ENCODE results near the gene PTEN. TPM values are rescaled to one million over a fixed set of nuclear protein-coding genes. Genes with fewer than 3 reads are reported as not detected.

PTEN gene
- total and polyA plus RNA-seq, 2 experiments from 2014 or later, result 30.4 to 66.1 TPM

DNA sequence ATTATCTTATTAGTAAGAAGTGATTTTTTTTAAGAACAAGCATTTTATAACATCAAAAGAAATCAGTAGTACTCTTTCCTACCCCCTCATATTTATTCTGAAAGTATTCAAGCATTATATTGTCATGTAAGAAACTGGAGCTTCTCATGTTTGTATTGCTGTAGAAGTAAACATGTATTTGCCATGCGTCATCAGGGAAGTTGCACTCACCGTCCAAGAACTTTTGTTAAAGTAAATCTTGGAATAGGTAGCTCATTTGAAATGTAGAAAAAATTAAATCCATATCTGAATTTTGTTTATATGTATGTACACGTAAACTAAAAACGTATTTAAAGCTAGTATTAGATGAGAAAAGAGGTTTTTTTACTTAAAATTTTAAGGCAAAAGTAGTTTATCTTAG lies 96.8 kb downstream of the PTEN start:
- TF ChIP-seq, protein P1, sequence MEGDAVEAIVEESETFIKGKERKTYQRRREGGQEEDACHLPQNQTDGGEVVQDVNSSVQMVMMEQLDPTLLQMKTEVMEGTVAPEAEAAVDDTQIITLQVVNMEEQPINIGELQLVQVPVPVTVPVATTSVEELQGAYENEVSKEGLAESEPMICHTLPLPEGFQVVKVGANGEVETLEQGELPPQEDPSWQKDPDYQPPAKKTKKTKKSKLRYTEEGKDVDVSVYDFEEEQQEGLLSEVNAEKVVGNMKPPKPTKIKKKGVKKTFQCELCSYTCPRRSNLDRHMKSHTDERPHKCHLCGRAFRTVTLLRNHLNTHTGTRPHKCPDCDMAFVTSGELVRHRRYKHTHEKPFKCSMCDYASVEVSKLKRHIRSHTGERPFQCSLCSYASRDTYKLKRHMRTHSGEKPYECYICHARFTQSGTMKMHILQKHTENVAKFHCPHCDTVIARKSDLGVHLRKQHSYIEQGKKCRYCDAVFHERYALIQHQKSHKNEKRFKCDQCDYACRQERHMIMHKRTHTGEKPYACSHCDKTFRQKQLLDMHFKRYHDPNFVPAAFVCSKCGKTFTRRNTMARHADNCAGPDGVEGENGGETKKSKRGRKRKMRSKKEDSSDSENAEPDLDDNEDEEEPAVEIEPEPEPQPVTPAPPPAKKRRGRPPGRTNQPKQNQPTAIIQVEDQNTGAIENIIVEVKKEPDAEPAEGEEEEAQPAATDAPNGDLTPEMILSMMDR (IDR thresholded peaks at IDR 0.05; ENCODE audit: low read depth, low read length), result no peak
- H3K27ac ChIP-seq, result no peak overlapping the region
- DNase-seq (ENCODE audit: low read depth in 1 of 2, low spot score in 1 of 2), result no peak
- no peaks in the 10 kb centered on the region for H3K9me3 ChIP-seq (ENCODE audit: low read depth)
- H3K36me3 ChIP-seq, result peaks cover 15% of the 10 kb centered on the region
- H3K27me3 ChIP-seq, result no peaks in the 10 kb centered on the region
- no peaks in the 10 kb centered on the region for H3K4me1 ChIP-seq (ENCODE audit: low read depth)
- no peak overlapping the region for H3K4me3 ChIP-seq

DNA sequence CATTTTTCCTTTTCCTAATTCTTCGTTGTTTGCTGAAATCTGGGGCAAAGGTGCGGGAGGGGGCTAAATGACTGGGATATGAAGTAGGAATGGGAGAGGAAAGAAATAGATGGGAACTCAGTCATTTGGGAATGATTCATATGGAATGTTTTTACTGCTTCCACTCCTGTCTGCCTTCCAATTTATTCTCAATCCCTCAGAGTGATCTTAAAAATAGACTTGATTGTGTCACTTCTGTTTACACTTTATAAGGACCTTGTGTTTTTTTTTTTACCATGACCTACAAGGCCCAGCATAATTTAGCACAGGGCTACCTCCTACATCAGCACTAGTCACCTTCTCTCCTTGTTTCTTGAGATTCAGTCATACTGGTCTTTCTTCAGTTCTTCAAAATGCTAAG lies 97.9 kb downstream of the PTEN start:
- H3K36me3 ChIP-seq, result peaks cover 15% of the 10 kb centered on the region
- TF ChIP-seq, protein P1 (IDR thresholded peaks at IDR 0.05; ENCODE audit: low read depth, low read length), result no peak
- H3K9me3 ChIP-seq (ENCODE audit: low read depth), result no peaks in the 10 kb centered on the region
- H3K4me1 ChIP-seq (ENCODE audit: low read depth), result peaks cover 8% of the 10 kb centered on the region
- H3K27ac ChIP-seq, result no peak overlapping the region
- no peaks in the 10 kb centered on the region for H3K27me3 ChIP-seq
- H3K4me3 ChIP-seq, result no peak overlapping the region
- DNase-seq (ENCODE audit: low read depth in 1 of 2, low spot score in 1 of 2), result peak in 1 of 2 donors; percentile 30

DNA sequence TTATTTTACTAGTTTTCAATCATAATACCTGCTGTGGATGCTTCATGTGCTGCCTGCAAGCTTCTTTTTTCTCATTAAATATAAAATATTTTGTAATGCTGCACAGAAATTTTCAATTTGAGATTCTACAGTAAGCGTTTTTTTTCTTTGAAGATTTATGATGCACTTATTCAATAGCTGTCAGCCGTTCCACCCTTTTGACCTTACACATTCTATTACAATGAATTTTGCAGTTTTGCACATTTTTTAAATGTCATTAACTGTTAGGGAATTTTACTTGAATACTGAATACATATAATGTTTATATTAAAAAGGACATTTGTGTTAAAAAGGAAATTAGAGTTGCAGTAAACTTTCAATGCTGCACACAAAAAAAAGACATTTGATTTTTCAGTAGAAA lies 103.0 kb downstream of the PTEN start:
- H3K4me3 ChIP-seq, result no peak overlapping the region
- H3K27ac ChIP-seq, result no peak overlapping the region
- no peak for DNase-seq (ENCODE audit: low read depth in 1 of 2, low spot score in 1 of 2)
- H3K36me3 ChIP-seq, result peaks cover 7% of the 10 kb centered on the region
- H3K9me3 ChIP-seq (ENCODE audit: low read depth), result no peaks in the 10 kb centered on the region
- no peaks in the 10 kb centered on the region for H3K27me3 ChIP-seq
- peaks cover 8% of the 10 kb centered on the region for H3K4me1 ChIP-seq (ENCODE audit: low read depth)
- TF ChIP-seq, protein P1 (IDR thresholded peaks at IDR 0.05; ENCODE audit: low read depth, low read length), result no peak

DNA sequence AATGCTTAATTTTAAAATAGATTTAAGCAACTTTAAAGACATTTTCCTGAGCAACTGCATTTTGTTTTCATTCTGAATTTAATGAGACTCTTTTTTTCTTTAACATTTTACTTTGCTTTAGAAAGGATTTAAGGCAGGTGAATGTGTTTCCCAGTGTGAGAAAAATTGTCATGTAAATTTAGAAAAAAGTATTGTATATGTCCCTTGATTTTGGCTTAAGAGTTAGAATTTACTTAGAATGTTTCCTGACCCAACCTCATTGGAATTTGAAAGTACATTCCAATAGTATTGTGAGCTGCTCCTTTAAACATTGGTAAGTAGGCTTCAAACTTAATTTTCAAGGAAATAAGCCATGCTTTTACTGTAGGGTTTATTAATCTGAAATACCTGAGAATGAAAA lies 110.2 kb downstream of the PTEN start:
- Histone ChIP-seq H3K27me3 (no peaks in the 10 kb centered on the region), H3K27ac (no peak overlapping the region), H3K4me3 (no peak overlapping the region), H3K9me3 (ENCODE audit: low read depth) (no peaks in the 10 kb centered on the region), H3K36me3 (no peaks in the 10 kb centered on the region), H3K4me1 (ENCODE audit: low read depth) (no peaks in the 10 kb centered on the region)
- DNase-seq (ENCODE audit: low read depth in 1 of 2, low spot score in 1 of 2), result no peak
- TF ChIP-seq, protein P1 (IDR thresholded peaks at IDR 0.05; ENCODE audit: low read depth, low read length), result no peak

DNA sequence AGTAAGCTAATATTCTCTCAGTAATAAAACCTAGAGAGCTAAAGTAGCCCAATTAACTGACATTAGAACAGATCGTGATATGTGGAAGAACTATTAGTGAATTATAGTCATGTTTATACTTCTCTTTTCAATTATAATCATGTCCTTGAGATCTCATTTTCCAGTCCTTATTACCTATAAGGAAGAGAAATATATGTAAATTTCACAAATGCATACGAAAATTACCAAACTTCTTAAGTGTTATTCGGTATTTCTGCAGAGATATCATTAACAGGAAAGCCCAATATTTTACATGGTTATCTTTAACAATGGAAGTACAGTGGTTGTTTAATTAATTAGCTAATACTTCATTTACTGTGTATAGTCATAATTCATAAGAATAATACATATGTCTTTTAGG lies 110.7 kb downstream of the PTEN start:
- Histone ChIP-seq H3K9me3 (ENCODE audit: low read depth) (no peaks in the 10 kb centered on the region), H3K4me1 (ENCODE audit: low read depth) (no peaks in the 10 kb centered on the region), H3K4me3 (no peak overlapping the region), H3K36me3 (no peaks in the 10 kb centered on the region), H3K27ac (no peak overlapping the region), H3K27me3 (no peaks in the 10 kb centered on the region)
- no peak for DNase-seq (ENCODE audit: low read depth in 1 of 2, low spot score in 1 of 2)
- TF ChIP-seq, protein P1 (IDR thresholded peaks at IDR 0.05; ENCODE audit: low read depth, low read length), result no peak

DNA sequence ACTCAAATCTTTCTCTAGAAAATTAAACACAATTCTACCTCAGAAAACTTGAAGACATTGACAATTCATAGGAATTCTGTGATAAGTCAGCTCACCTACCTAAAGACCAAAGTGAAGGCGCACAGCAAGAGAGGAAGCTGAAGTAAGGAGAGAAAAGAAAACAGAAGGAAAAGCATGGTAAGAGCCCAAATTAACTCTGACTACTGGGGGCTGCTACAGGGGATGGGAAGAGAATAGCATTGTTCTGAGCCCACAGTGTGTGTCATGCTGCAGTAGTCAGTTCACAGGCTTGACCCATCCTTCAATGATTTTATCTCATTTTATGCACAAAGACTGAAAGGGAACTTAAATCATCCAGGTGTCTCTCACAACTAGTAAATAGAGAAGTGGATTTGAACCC lies 111.3 kb downstream of the PTEN start:
- TF ChIP-seq, protein P1 (IDR thresholded peaks at IDR 0.05; ENCODE audit: low read depth, low read length), result no peak
- Histone ChIP-seq H3K27me3 (no peaks in the 10 kb centered on the region), H3K36me3 (no peaks in the 10 kb centered on the region), H3K9me3 (ENCODE audit: low read depth) (no peaks in the 10 kb centered on the region), H3K27ac (no peak overlapping the region), H3K4me1 (ENCODE audit: low read depth) (no peaks in the 10 kb centered on the region), H3K4me3 (no peak overlapping the region)
- DNase-seq (ENCODE audit: low read depth in 1 of 2, low spot score in 1 of 2), result no peak
